ENCODE measurements around the gene STX10. TPM values are rescaled to one million over a fixed set of nuclear protein-coding genes. Genes with fewer than 3 reads are reported as not detected.

The STX10 gene
- total and polyA plus RNA-seq, 2 experiments from 2014 or later = 66.5 to 82.2 TPM

GRCh38 chr19:13100031-13100588 lies 50.1 kb downstream of the STX10 start:
- H3K9me3 ChIP-seq (ENCODE audit: low read depth) = no peaks in the 10 kb centered on the region
- peaks cover 6% of the 10 kb centered on the region for H4K20me1 ChIP-seq (ENCODE audit: insufficient read depth, poor library complexity, severe bottlenecking)
- DNase-seq (ENCODE audit: low spot score) = no peak
- WGBS (ENCODE audit: low lambda C conversion rate, missing lambda C conversion rate) = 93% methylated on average over 12 of the region's 12 CpGs
- peaks cover 45% of the 10 kb centered on the region for H3K4me1 ChIP-seq (ENCODE audit: insufficient read depth)
- H3K27ac ChIP-seq = no peak overlapping the region
- peaks cover 52% of the 10 kb centered on the region for H3K27me3 ChIP-seq
- no peak for TF ChIP-seq CTCF (IDR thresholded peaks at IDR 0.05; ENCODE audit: poor library complexity)
- TF ChIP-seq EZH2 (IDR thresholded peaks at IDR 0.05; ENCODE audit: borderline replicate concordance) = no peak
- TF ChIP-seq EZH2phosphoT487 (IDR thresholded peaks at IDR 0.05; ENCODE audit: low read depth, severe bottlenecking, unreplicated experiment) = no peak
- H3K79me2 ChIP-seq = no peaks in the 10 kb centered on the region
- H3K4me2 ChIP-seq = no peak overlapping the region
- H3K36me3 ChIP-seq (replicated peaks; ENCODE audit: insufficient read depth, low read depth) = no peaks in the 10 kb centered on the region
- no peaks in the 10 kb centered on the region for H3K9me2 ChIP-seq (replicated peaks; ENCODE audit: insufficient read depth)
- H3K4me3 ChIP-seq = no peak overlapping the region
- no peak overlapping the region for H2AFZ ChIP-seq

GRCh38 chr19:13099073-13099999 lies 50.8 kb downstream of the STX10 start:
- Histone ChIP-seq H3K9me3 (ENCODE audit: low read depth) (no peaks in the 10 kb centered on the region), H3K79me2 (no peaks in the 10 kb centered on the region), H3K36me3 (replicated peaks; ENCODE audit: insufficient read depth, low read depth) (no peaks in the 10 kb centered on the region), H3K27ac (no peak overlapping the region), H3K4me2 (peak overlapping the region; percentile 71), H3K4me3 (no peak overlapping the region), H3K4me1 (ENCODE audit: insufficient read depth) (peaks cover 46% of the 10 kb centered on the region), H3K27me3 (peaks cover 60% of the 10 kb centered on the region), H4K20me1 (ENCODE audit: insufficient read depth, poor library complexity, severe bottlenecking) (peaks cover 9% of the 10 kb centered on the region), H3K9me2 (replicated peaks; ENCODE audit: insufficient read depth) (no peaks in the 10 kb centered on the region), H2AFZ (no peak overlapping the region)
- 28% methylated on average over 51 of the region's 77 CpGs for WGBS (ENCODE audit: low lambda C conversion rate, missing lambda C conversion rate)
- TF ChIP-seq EZH2 (IDR thresholded peaks at IDR 0.05; ENCODE audit: borderline replicate concordance) (peak; percentile 31), EZH2phosphoT487 (IDR thresholded peaks at IDR 0.05; ENCODE audit: low read depth, severe bottlenecking, unreplicated experiment) (no peak), CTCF (IDR thresholded peaks at IDR 0.05; ENCODE audit: poor library complexity) (no peak)
- peak; percentile 63 for DNase-seq (ENCODE audit: low spot score)

- Histone ChIP-seq H3K4me2 (peak overlapping the region; percentile 71), H3K4me3 (no peak overlapping the region), H3K36me3 (replicated peaks; ENCODE audit: insufficient read depth, low read depth) (no peaks in the 10 kb centered on the region), H3K9me3 (ENCODE audit: low read depth) (no peaks in the 10 kb centered on the region), H3K4me1 (ENCODE audit: insufficient read depth) (peaks cover 48% of the 10 kb centered on the region), H3K27ac (no peak overlapping the region), H3K9me2 (replicated peaks; ENCODE audit: insufficient read depth) (no peaks in the 10 kb centered on the region), H2AFZ (no peak overlapping the region), H3K27me3 (peaks cover 65% of the 10 kb centered on the region), H3K79me2 (no peaks in the 10 kb centered on the region), H4K20me1 (ENCODE audit: insufficient read depth, poor library complexity, severe bottlenecking) (peaks cover 9% of the 10 kb centered on the region)
- WGBS (ENCODE audit: low lambda C conversion rate, missing lambda C conversion rate) = 9% methylated on average over 48 of the region's 58 CpGs
- no peak for TF ChIP-seq CTCF (IDR thresholded peaks at IDR 0.05; ENCODE audit: poor library complexity)
- TF ChIP-seq EZH2phosphoT487 (IDR thresholded peaks at IDR 0.05; ENCODE audit: low read depth, severe bottlenecking, unreplicated experiment) = peak; percentile 75
- TF ChIP-seq EZH2 (IDR thresholded peaks at IDR 0.05; ENCODE audit: borderline replicate concordance) = peak; percentile 87
- DNase-seq (ENCODE audit: low spot score) = no peak
Observed at GRCh38 chr19:13098277-13099072, 51.7 kb downstream of the STX10 start.

All from hepatocyte (in vitro differentiated cells).